GM19099 (cell line): ENCODE data around the gene DCP1B.

Experiments
- POLR2A ChIP-seq: IDR thresholded peaks from 3 replicates; pipeline ENCODE4 v1.6.1; 2011; ENCODE audit warnings: low read depth; ENCODE audit not compliant: insufficient read length; ENCODE audit errors: extremely low read depth

Gene DCP1B

DNA sequence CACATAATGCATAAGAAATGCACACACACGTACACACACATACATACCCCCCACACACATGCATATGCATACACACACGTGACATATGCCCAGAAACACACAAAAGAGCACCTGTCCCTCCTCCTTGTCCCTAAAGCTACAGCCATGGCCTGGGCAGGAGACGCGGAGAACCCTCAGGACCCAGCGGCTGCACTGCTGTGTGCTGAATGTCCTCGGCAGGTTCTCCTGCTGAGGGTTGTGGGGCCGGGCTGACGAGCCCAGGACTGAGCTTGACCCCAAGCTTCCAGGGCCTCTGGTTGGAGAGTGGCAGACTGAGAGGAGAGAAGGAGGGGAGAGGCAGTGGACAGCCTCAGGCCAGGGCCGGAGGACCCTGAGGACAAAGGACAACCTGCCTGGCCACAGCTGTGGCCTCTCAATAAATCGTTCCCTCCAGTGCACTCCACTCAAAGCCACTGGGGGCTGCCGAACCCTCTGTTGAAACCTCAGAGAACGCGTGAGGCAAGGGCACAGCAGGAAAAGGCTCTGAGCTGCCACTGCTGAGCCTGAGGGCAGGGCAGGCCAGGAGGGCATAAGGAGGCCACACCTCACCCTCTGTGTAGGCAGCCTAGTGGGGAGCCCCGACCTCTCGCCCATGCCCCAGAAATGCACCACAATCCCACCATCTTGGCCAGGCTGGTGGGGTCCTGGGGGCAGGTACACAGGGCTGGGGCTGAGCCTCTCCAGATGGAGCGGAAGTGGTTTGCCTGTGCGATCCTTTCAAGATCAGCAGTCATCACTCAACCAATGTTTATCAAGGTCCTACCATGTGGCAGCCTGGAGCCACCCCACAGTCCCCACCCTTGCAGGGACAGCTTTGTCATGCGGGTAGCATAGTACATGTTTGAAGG is 88.9 kb downstream of the DCP1B start:
- no peak for TF ChIP-seq POLR2A

GRCh38 chr12:1914114-1914911 is 89.9 kb downstream of the DCP1B start:
- TF ChIP-seq POLR2A, result no peak

DNA sequence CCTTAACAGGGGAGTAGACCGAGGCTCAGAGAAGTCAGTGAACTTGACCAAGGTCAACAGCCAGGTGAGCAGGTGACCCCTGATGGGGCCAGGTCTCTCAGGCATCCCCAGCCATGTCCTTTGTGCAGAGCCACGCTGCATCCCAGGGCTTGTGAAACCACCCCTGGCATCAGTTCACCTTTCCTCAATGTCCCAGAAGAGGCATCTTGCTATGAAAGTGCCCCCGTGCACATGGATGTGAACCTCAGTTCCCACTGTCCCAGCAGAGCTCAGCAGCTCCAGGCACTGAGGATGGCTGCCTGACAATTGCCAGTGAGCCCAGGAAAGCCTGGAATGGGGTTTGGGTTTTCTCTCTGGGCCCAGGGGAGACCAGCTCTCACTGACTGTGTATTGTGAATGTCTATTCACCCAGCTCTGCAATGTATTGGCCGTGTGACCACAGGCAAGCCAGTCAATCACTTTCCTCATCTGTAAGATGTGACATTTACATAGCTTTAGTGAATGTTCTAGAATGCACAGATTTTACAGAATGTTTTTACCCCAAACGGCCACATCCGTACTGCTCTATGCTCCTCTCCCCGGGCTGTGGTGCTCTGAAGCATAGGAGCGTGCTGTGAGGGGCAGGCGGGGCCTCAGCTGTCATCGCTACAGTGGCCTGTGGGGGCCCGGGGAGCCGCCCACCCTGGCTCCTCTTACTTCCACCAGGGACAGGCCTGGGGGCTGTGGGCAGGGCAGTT is 90.7 kb downstream of the DCP1B start:
- no peak for TF ChIP-seq POLR2A

- TF ChIP-seq POLR2A, result no peak
These were observed 91.5 kb downstream of the DCP1B start for GRCh38 chr12:1912580-1913376.

DNA sequence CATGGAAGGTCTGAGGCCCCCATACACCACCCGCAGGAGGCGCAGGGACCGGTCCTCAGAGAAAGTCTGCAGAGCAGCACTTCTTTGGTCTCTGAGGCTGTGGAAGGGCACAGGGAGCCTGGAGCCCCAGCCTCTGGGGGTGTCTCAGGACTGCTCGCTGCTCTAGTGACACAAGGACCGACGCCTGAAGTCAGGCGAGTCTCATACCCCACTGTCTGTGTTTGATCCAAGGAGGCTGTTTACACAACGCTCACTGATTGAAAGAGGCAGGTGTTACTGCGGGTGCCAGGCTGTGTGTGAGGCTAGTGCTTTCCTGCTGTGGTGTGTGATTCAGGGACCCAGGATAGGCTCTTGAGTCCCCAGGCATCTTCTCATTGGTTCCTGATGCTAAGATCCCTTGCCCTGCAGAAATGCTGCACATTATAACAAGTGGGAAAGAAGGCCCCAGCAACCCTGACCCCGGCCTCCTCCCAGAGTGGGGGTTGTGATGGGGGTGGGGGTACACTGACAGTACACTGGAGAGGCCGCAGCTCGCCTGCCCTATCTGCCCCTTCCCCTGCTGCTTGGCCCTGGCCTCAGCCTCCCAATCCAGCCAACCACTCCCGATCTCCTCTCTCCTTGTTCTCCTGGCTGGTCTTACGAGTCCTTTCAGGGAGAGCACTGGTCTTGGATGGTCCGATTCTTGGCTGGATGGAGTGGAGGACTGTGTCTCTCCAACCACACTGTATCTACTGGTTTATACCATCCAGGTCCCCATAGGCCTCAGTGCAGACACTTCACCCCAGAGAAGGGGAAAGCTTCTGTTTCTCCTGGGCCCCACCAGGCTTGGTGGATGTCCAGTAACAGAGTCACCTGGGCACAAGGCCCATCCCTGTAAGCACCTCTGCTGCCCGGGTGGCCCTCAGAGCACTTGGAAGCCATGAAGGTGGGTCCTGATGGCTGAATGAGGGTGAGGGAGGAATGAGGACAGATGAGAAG is 92.4 kb downstream of the DCP1B start:
- no peak for TF ChIP-seq POLR2A

GRCh38 chr12:1910468-1910867 is 93.8 kb downstream of the DCP1B start:
- TF ChIP-seq POLR2A, result no peak

GRCh38 chr12:1908758-1909157 is 95.5 kb downstream of the DCP1B start:
- TF ChIP-seq POLR2A, result no peak

GRCh38 chr12:1907652-1908611 is 96.3 kb downstream of the DCP1B start:
- no peak for TF ChIP-seq POLR2A

- no peak for TF ChIP-seq POLR2A
These were observed 97.7 kb downstream of the DCP1B start for GRCh38 chr12:1906579-1906978.

DNA sequence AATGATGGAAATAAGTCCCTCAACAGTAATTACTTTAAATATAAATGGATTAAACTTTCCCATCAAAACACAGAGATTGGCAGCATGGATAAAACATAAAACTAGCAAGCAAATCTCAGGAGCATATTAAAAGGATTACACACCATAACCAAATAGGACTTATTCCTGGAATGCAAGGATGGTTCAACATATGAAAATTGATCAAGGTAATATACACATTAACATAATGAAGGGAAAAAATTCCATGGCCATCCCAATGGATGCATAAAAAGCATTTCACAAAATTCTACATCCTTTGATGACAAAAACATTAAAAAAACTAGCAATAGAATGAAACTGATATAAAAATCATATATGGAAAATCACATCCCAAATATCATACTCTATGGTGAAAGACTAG is 99.4 kb downstream of the DCP1B start:
- TF ChIP-seq POLR2A, result no peak

GRCh38 chr12:1896964-1897363 is 107.3 kb downstream of the DCP1B start:
- TF ChIP-seq POLR2A, result no peak
